Mesendoderm (in vitro differentiated cells): ENCODE results near the gene OSBPL3.
A peak's percentile ranks its signal among the peaks of the same experiment; 100 is the strongest.

Experiments
- DNase-seq: peaks from one replicate; pipeline ENCODE4 v3.0.0; 2013
- H2AK5ac ChIP-seq: 2 replicates; pipeline ENCODE4 v1.6.1; 2013; ENCODE audit warnings: low read length, inconsistent platforms
- H2BK120ac ChIP-seq: 2 replicates; pipeline ENCODE4 v1.6.1; 2013; ENCODE audit warnings: low read depth, mild to moderate bottlenecking, low read length, moderate library complexity, mixed read lengths
- H2BK15ac ChIP-seq: replicated peaks from 2 replicates; pipeline ENCODE4 v1.6.1; 2013; ENCODE audit warnings: low read depth, mild to moderate bottlenecking, moderate library complexity
- H2BK5ac ChIP-seq: 2 replicates; pipeline ENCODE4 v1.6.1; 2013; ENCODE audit warnings: low read length, inconsistent platforms
- H3K18ac ChIP-seq: 2 replicates; pipeline ENCODE4 v1.6.1; 2013; ENCODE audit warnings: mild to moderate bottlenecking, low read length, mixed read lengths
- H3K23ac ChIP-seq: one replicate; pipeline ENCODE4 v1.6.1; 2013; ENCODE audit warnings: low read length
- H3K27ac ChIP-seq: 2 replicates; pipeline ENCODE4 v1.5.1; 2013; ENCODE audit warnings: low read depth, mild to moderate bottlenecking, inconsistent platforms, low read length, moderate library complexity
- H3K27me3 ChIP-seq: 2 replicates; pipeline ENCODE4 v1.6.1; 2013; ENCODE audit warnings: low read length, control low read depth, mild to moderate bottlenecking, inconsistent platforms; ENCODE audit not compliant: insufficient read depth, poor library complexity
- H3K36me3 ChIP-seq: 2 replicates; pipeline ENCODE4 v1.6.1; 2013; ENCODE audit warnings: low read length, inconsistent platforms; ENCODE audit not compliant: control insufficient read depth, insufficient read depth
- H3K4ac ChIP-seq: one replicate; pipeline ENCODE4 v1.6.1; 2013; ENCODE audit warnings: low read depth, mild to moderate bottlenecking, low read length, moderate library complexity
- H3K4me1 ChIP-seq: 2 replicates; pipeline ENCODE4 v1.6.1; 2013; ENCODE audit warnings: low read depth, low read length, inconsistent platforms; ENCODE audit not compliant: control insufficient read depth
- H3K4me2 ChIP-seq: 2 replicates; pipeline ENCODE4 v1.6.1; 2013; ENCODE audit warnings: low read length
- H3K4me3 ChIP-seq: 2 replicates; pipeline ENCODE4 v1.5.1; 2013; ENCODE audit warnings: mild to moderate bottlenecking, low read length
- H3K56ac ChIP-seq: one replicate; pipeline ENCODE4 v1.6.1; 2013; ENCODE audit warnings: low read length
- H3K79me1 ChIP-seq: 2 replicates; pipeline ENCODE4 v1.6.1; 2013; ENCODE audit warnings: low read length, inconsistent platforms
- H3K79me2 ChIP-seq: 2 replicates; pipeline ENCODE4 v1.6.1; 2013; ENCODE audit warnings: mild to moderate bottlenecking, low read length; ENCODE audit not compliant: control insufficient read depth, insufficient read depth
- H3K9ac ChIP-seq: 2 replicates; pipeline ENCODE4 v1.6.1; 2013; ENCODE audit warnings: low read length, inconsistent platforms
- H4K5ac ChIP-seq: one replicate; pipeline ENCODE4 v1.6.1; 2013; ENCODE audit warnings: low read length
- H4K8ac ChIP-seq: one replicate; pipeline ENCODE4 v1.6.1; 2013; ENCODE audit warnings: low read depth, mild to moderate bottlenecking, control low read depth, low read length, moderate library complexity
- WGBS: extraction: QIAGEN DNeasy Blood & Tissue Kit; methylation state at CpG from one replicate; pipeline ENCODE4 v1.1.7; 2013; ENCODE audit warnings: low lambda C conversion rate, missing lambda C conversion rate; ENCODE audit not compliant: insufficient coverage; ENCODE audit errors: extremely low coverage; 5-methylcytosine and 5-hydroxymethylcytosine counted together

The OSBPL3 gene

DNA sequence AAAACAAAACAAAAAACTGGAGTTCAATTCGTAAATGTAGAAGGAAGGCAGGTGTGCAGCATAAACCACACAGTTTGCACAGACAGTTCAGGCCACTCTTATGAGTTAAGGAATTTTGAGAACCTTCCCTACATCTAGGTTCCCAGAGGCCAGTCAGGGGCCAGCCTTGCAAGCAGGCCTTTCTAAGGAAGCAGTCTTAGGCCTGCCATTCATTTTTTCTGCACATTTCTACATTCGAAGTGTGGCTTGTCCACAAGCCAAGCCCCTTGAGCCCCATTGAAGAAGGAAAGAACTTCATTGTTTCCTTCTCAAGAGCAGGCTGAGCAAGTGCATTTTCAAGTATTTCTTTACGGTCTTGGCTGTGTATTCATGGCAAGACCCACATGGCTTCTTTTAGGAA, 11.4 kb upstream of the OSBPL3 start:
- Histone ChIP-seq H3K27ac (no peak overlapping the region), H3K4me1 (no peaks in the 10 kb centered on the region), H3K4ac (no peak overlapping the region), H3K4me3 (no peak overlapping the region), H2AK5ac (no peak overlapping the region), H3K79me2 (no peaks in the 10 kb centered on the region), H3K27me3 (no peaks in the 10 kb centered on the region), H2BK120ac (no peak overlapping the region), H3K9ac (no peak overlapping the region), H4K5ac (no peak overlapping the region), H4K8ac (no peak overlapping the region), H2BK5ac (no peak overlapping the region), H3K56ac (no peak overlapping the region), H3K18ac (no peak overlapping the region), H3K4me2 (no peak overlapping the region), H3K36me3 (no peaks in the 10 kb centered on the region), H3K23ac (no peak overlapping the region), H2BK15ac (no peak overlapping the region), H3K79me1 (no peaks in the 10 kb centered on the region)
- no CpG with 5 or more reads among the region's 3 CpGs for WGBS
- no peak for DNase-seq

DNA sequence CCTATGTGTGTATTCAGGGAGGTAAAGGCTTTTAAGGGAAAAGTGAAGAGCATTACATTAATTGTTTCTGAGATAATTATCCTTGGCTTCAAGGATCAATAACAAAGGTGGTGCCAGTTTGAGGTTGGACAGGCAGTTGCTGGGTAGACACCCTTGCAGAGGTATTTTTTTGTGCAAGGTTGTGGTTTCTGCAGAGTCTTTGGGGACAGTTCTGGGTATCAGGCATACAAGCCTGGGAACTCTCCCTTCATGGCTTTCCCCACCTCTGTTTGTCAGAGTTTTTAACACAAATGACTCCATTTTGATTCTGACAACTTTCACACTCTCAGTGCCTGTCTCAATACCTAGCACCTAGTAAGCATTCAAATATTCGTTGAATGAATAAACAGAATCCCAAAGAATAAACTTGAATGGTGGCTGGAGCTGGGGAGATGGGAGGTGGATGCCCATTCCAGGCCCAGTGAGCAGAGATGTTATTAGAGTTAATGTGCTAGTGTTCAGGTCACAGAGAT, 7.4 kb upstream of the OSBPL3 start:
- H4K8ac ChIP-seq = no peak overlapping the region
- no peak for DNase-seq
- no peak overlapping the region for H2BK15ac ChIP-seq
- H3K23ac ChIP-seq = no peak overlapping the region
- H3K4ac ChIP-seq = no peak overlapping the region
- H4K5ac ChIP-seq = no peak overlapping the region
- no CpG with 5 or more reads among the region's 1 CpG for WGBS
- no peak overlapping the region for H3K4me3 ChIP-seq
- H3K18ac ChIP-seq = no peak overlapping the region
- H2BK120ac ChIP-seq = no peak overlapping the region
- H3K36me3 ChIP-seq = no peaks in the 10 kb centered on the region
- no peak overlapping the region for H3K56ac ChIP-seq
- no peak overlapping the region for H2BK5ac ChIP-seq
- no peaks in the 10 kb centered on the region for H3K79me1 ChIP-seq
- no peak overlapping the region for H2AK5ac ChIP-seq
- H3K4me2 ChIP-seq = no peak overlapping the region
- no peak overlapping the region for H3K27ac ChIP-seq
- no peak overlapping the region for H3K9ac ChIP-seq
- no peaks in the 10 kb centered on the region for H3K79me2 ChIP-seq
- no peaks in the 10 kb centered on the region for H3K4me1 ChIP-seq
- peaks cover 3% of the 10 kb centered on the region for H3K27me3 ChIP-seq

DNA sequence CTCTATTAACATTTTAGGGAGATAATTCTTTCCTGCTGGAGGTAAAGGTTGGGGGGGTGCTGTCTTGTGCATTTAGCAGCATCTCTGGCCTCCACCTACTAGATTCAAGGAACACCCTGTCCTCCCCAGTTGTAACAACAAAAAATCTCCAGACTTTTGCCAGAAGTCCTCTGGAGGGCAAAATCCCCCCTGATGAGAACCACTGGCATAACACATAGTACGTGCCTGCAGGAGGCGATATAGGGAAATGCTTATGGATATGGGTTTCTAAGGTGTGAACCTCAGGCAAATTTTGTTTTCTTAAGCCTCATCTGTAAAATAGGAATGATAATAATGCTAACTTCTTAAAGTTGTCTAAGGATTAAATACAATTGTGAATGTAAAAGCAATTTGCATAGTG, 2.9 kb upstream of the OSBPL3 start:
- Histone ChIP-seq H4K5ac (no peak overlapping the region), H2BK15ac (no peak overlapping the region), H3K79me2 (peaks cover 1% of the 10 kb centered on the region), H2AK5ac (no peak overlapping the region), H2BK120ac (no peak overlapping the region), H3K4me2 (no peak overlapping the region), H4K8ac (no peak overlapping the region), H3K36me3 (no peaks in the 10 kb centered on the region), H3K56ac (no peak overlapping the region), H3K4me1 (peaks cover 7% of the 10 kb centered on the region), H3K79me1 (peaks cover 6% of the 10 kb centered on the region), H3K23ac (no peak overlapping the region), H3K18ac (no peak overlapping the region), H3K9ac (no peak overlapping the region), H3K4ac (no peak overlapping the region), H3K27me3 (peaks cover 11% of the 10 kb centered on the region), H2BK5ac (no peak overlapping the region), H3K27ac (no peak overlapping the region), H3K4me3 (no peak overlapping the region)
- WGBS = no CpG with 5 or more reads among the region's 2 CpGs
- DNase-seq = peak; percentile 42

DNA sequence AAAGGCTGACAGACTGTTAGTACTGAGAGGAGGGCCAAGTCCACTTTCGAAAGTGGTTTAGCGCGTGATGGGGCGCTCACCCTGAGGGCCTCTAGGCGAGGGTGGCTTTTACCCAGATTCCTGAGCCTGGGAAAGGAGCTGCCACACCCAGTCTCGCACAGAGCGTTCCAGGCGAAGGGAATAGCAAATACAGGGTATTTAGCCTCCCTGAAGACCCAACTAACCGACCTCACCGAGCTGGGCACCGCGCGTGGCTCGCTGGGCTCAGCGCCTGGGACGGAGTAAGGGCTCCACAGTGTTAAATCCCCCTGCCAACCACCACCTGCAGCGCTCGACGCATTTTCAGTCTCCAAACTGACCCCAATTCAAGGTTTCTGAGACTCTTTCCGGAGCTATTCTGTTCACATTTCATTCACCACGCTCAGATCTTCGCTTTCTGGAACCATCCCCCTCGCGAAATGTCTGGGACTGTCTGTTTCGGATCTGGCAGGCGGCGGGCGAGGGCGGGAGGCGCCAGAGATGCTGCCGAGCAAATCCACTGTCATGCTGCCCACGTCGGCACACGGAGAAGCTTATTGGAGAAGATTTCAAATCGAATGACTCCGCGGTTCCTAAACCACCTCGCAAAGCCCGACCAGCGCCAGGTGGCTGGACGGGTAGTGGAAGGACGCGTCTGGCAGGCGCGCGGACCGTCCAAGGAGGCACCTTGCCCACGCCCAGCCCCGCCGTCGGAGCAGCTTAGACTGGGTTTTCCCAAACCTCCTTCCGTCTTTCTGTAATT, 1.4 kb upstream of the OSBPL3 start:
- WGBS = no CpG with 5 or more reads among the region's 52 CpGs
- no peak overlapping the region for H3K18ac ChIP-seq
- peaks cover 7% of the 10 kb centered on the region for H3K4me1 ChIP-seq
- no peak overlapping the region for H2BK5ac ChIP-seq
- no peak overlapping the region for H4K8ac ChIP-seq
- H3K4me2 ChIP-seq = peak overlapping the region; percentile 64
- H3K56ac ChIP-seq = peak overlapping the region; percentile 76
- H2AK5ac ChIP-seq = no peak overlapping the region
- no peaks in the 10 kb centered on the region for H3K36me3 ChIP-seq
- peaks cover 1% of the 10 kb centered on the region for H3K79me2 ChIP-seq
- DNase-seq = peak; percentile 43
- H3K9ac ChIP-seq = peak overlapping the region; percentile 34
- H3K23ac ChIP-seq = peak overlapping the region; percentile 26
- no peak overlapping the region for H3K27ac ChIP-seq
- no peak overlapping the region for H4K5ac ChIP-seq
- no peak overlapping the region for H2BK120ac ChIP-seq
- H3K27me3 ChIP-seq = peaks cover 11% of the 10 kb centered on the region
- H2BK15ac ChIP-seq = no peak overlapping the region
- no peak overlapping the region for H3K4ac ChIP-seq
- peaks cover 6% of the 10 kb centered on the region for H3K79me1 ChIP-seq
- H3K4me3 ChIP-seq = peak overlapping the region; percentile 11

DNA sequence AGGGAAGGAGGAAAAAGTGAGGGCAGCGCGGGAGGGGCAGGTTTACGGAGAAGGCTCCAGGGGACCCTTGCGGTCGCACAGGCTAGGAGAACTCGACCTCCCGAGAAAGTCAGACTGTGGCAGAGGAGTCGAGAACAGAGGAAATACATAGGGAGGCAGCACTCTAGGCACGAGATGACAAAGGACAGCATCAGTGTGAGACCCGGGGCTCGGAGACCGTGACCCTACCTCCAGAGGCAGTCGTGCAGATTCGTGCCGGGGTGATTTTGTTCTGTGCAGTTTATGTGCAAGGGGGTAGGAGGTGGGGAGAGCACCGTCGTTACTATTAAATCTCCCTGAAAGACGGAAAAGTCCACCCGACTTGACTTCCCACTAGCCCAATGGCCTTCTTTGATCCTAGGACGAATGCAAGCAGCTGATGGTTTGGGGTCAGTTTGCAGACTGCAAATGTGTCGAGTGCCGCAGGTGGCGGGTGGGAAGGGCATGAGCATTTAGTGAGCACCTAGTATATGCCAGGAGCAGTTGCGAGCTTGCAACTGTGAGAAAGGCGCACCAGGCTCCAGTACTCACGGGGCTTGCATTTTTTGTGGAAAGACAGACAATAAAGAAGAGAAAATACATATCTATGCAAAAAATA, 674 bp upstream of the OSBPL3 start:
- Histone ChIP-seq H3K79me1 (peaks cover 6% of the 10 kb centered on the region), H2AK5ac (no peak overlapping the region), H4K5ac (no peak overlapping the region), H3K36me3 (no peaks in the 10 kb centered on the region), H3K56ac (peak overlapping the region; percentile 90), H2BK120ac (no peak overlapping the region), H3K27me3 (peaks cover 11% of the 10 kb centered on the region), H3K23ac (no peak overlapping the region), H3K27ac (no peak overlapping the region), H3K4me2 (peak overlapping the region; percentile 73), H3K79me2 (peaks cover 1% of the 10 kb centered on the region), H2BK5ac (peak overlapping the region; percentile 31), H3K4ac (no peak overlapping the region), H3K4me1 (peaks cover 9% of the 10 kb centered on the region), H4K8ac (no peak overlapping the region), H3K18ac (peak overlapping the region; percentile 24), H3K9ac (peak overlapping the region; percentile 72), H2BK15ac (no peak overlapping the region), H3K4me3 (peak overlapping the region; percentile 2)
- WGBS = no CpG with 5 or more reads among the region's 26 CpGs
- DNase-seq = peak; percentile 64
